ENCODE measurements around the gene TP53AIP1. TPM values are rescaled to one million over a fixed set of nuclear protein-coding genes. Genes with fewer than 3 reads are reported as not detected.

TP53AIP1 gene
- not detected for total RNA-seq
- long read RNA-seq = 0 reads

GRCh38 chr11:128942817-128943427, at the start of gene TP53AIP1:
TSS of gene TP53AIP1 (minus strand) at chr11:128942871. CDS start at chr11:128937818, 5,053 bp downstream.
- DNase-seq = no peak
- intact Hi-C loops (cut with micrococcal nuclease) = no loop called here
- no peaks in the 10 kb centered on the region for H3K9me3 ChIP-seq (replicated peaks)
- H3K27ac ChIP-seq (replicated peaks) = no peak within 1 kb of the TSS
- peaks cover 15% of the 10 kb centered on the region for H3K27me3 ChIP-seq (ENCODE audit: low read depth)
- no peaks in the 10 kb centered on the region for H3K4me1 ChIP-seq
- no peak for TF ChIP-seq CTCF (IDR thresholded peaks at IDR 0.05; ENCODE audit: borderline replicate concordance)
- H3K36me3 ChIP-seq = no peaks in the 10 kb centered on the region
- no peak within 1 kb of the TSS for H3K4me3 ChIP-seq

- DNase-seq = no peak
- no peak for TF ChIP-seq CTCF (IDR thresholded peaks at IDR 0.05; ENCODE audit: borderline replicate concordance)
- Histone ChIP-seq H3K4me1 (no peaks in the 10 kb centered on the region), H3K36me3 (peaks cover 10% of the 10 kb centered on the region), H3K9me3 (replicated peaks) (peaks cover 6% of the 10 kb centered on the region), H3K27ac (replicated peaks) (no peak overlapping the region), H3K4me3 (no peak overlapping the region), H3K27me3 (ENCODE audit: low read depth) (no peaks in the 10 kb centered on the region)
- intact Hi-C loops (cut with micrococcal nuclease) = no loop called here
Measured at GRCh38 chr11:128988242-128988970, 45.7 kb upstream of the TP53AIP1 start.

- no peaks in the 10 kb centered on the region for H3K27me3 ChIP-seq (ENCODE audit: low read depth)
- TF ChIP-seq CTCF (IDR thresholded peaks at IDR 0.05; ENCODE audit: borderline replicate concordance) = no peak
- no peak overlapping the region for H3K27ac ChIP-seq (replicated peaks)
- H3K9me3 ChIP-seq (replicated peaks) = peaks cover 6% of the 10 kb centered on the region
- DNase-seq = no peak
- H3K36me3 ChIP-seq = peaks cover 16% of the 10 kb centered on the region
- H3K4me3 ChIP-seq = no peak overlapping the region
- H3K4me1 ChIP-seq = no peaks in the 10 kb centered on the region
- intact Hi-C loops (cut with micrococcal nuclease) = no loop called here
Measured at GRCh38 chr11:128985880-128986279, 43.2 kb upstream of the TP53AIP1 start.

- no peak for TF ChIP-seq CTCF (IDR thresholded peaks at IDR 0.05; ENCODE audit: borderline replicate concordance)
- Histone ChIP-seq H3K27me3 (ENCODE audit: low read depth) (no peaks in the 10 kb centered on the region), H3K27ac (replicated peaks) (no peak overlapping the region), H3K36me3 (peaks cover 27% of the 10 kb centered on the region), H3K4me3 (no peak overlapping the region), H3K9me3 (replicated peaks) (no peaks in the 10 kb centered on the region), H3K4me1 (no peaks in the 10 kb centered on the region)
- intact Hi-C loops (cut with micrococcal nuclease) = no loop called here
- no peak for DNase-seq
Measured at GRCh38 chr11:128983023-128983422, 40.4 kb upstream of the TP53AIP1 start.

- TF ChIP-seq CTCF (IDR thresholded peaks at IDR 0.05; ENCODE audit: borderline replicate concordance) = no peak
- H3K9me3 ChIP-seq (replicated peaks) = no peaks in the 10 kb centered on the region
- no peak overlapping the region for H3K27ac ChIP-seq (replicated peaks)
- H3K36me3 ChIP-seq = peaks cover 35% of the 10 kb centered on the region
- DNase-seq = no peak
- no peaks in the 10 kb centered on the region for H3K4me1 ChIP-seq
- intact Hi-C loops (cut with micrococcal nuclease) = no loop called here
- H3K27me3 ChIP-seq (ENCODE audit: low read depth) = no peaks in the 10 kb centered on the region
- no peak overlapping the region for H3K4me3 ChIP-seq
Measured at GRCh38 chr11:128981254-128981653, 38.6 kb upstream of the TP53AIP1 start.

Data from left ventricle myocardium inferior (tissue), 1 donor.